ENCODE measurements around the gene NEK10. TPM values are rescaled to one million over a fixed set of nuclear protein-coding genes. Genes with fewer than 3 reads are reported as not detected.

The NEK10 gene
- total and polyA plus RNA-seq, 2 donors (not counting 1 experiment from before 2014, with no cell fraction given): 0.49 to 0.55 TPM

DNA sequence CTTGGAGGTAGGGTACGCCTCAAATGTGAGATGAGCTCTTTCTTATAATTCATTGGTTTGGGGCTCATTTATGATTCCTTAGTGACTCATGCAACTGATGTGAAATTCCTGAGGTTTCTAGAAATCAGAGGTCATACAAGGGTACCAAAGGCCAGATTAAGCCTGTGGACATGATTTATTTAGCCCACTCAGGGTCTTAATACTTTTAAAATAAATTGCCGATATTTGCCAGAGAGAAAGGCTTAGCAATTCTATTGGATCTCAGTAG is 289.0 kb downstream of the NEK10 start:
- DNase-seq (no peak), ATAC-seq (ENCODE audit: low read depth) (no peak)
- no peaks in the 10 kb centered on the region for H3K9me3 ChIP-seq (ENCODE audit: control extremely low read depth in 1 of 3, control insufficient read depth in 2 of 3, insufficient read depth in 1 of 3, low read length in 2 of 3)
- no peak overlapping the region for H3K4me3 ChIP-seq (ENCODE audit: control extremely low read depth in 1 of 5, extremely low read depth in 1 of 5, insufficient read depth in 1 of 5, low read depth in 2 of 5, low read length in 4 of 5)
- H3K36me3 ChIP-seq (replicated peaks in 1 of 2; ENCODE audit: control extremely low read depth in 1 of 2, control insufficient read depth in 1 of 2, extremely low read depth in 1 of 2, insufficient read depth in 2 of 2, low read length in 1 of 2): no peaks in the 10 kb centered on the region
- no peak overlapping the region for H3K27ac ChIP-seq (ENCODE audit: low read length in 2 of 2)
- ChIA-PET CTCF (no interaction called here), POLR2A (no interaction called here)
- H3K27me3 ChIP-seq (replicated peaks in 1 of 4; ENCODE audit: control extremely low read depth in 1 of 4, control insufficient read depth in 3 of 4, insufficient read depth in 4 of 4, low read length in 3 of 4): no peaks in the 10 kb centered on the region
- Mint-ChIP-seq H3K27me3 (peaks cover 2% of the 10 kb centered on the region), H3K4me1 (no peaks in the 10 kb centered on the region), H3K27ac (no peak overlapping the region), H3K4me3 (no peak overlapping the region), H3K9me3 (ENCODE audit: insufficient read depth) (no peaks in the 10 kb centered on the region)
- H2AFZ ChIP-seq (ENCODE audit: insufficient read depth, low read depth, low read length, poor library complexity, severe bottlenecking): no peak overlapping the region
- TF ChIP-seq, protein P1, sequence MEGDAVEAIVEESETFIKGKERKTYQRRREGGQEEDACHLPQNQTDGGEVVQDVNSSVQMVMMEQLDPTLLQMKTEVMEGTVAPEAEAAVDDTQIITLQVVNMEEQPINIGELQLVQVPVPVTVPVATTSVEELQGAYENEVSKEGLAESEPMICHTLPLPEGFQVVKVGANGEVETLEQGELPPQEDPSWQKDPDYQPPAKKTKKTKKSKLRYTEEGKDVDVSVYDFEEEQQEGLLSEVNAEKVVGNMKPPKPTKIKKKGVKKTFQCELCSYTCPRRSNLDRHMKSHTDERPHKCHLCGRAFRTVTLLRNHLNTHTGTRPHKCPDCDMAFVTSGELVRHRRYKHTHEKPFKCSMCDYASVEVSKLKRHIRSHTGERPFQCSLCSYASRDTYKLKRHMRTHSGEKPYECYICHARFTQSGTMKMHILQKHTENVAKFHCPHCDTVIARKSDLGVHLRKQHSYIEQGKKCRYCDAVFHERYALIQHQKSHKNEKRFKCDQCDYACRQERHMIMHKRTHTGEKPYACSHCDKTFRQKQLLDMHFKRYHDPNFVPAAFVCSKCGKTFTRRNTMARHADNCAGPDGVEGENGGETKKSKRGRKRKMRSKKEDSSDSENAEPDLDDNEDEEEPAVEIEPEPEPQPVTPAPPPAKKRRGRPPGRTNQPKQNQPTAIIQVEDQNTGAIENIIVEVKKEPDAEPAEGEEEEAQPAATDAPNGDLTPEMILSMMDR (IDR thresholded peaks at IDR 0.05): no peak
- TF ChIP-seq EZH2 (IDR thresholded peaks at IDR 0.05; ENCODE audit: borderline replicate concordance, insufficient read depth, low read depth, low read length, poor library complexity, severe bottlenecking): no peak
- H3K9ac ChIP-seq (ENCODE audit: low read length): no peak overlapping the region
- H3K4me2 ChIP-seq (replicated peaks; ENCODE audit: low read depth, low read length, poor library complexity, severe bottlenecking): no peak overlapping the region
- H4K20me1 ChIP-seq (ENCODE audit: control insufficient read depth, insufficient read depth, low read length, poor library complexity, severe bottlenecking): no peaks in the 10 kb centered on the region
- H3K79me2 ChIP-seq (ENCODE audit: control insufficient read depth, insufficient read depth, low read length): no peaks in the 10 kb centered on the region
- intact Hi-C loops (cut with micrococcal nuclease): no loop called here
- WGBS (ENCODE audit: insufficient coverage): 100% methylated on average over 1 of the region's 2 CpGs
- no peaks in the 10 kb centered on the region for H3K4me1 ChIP-seq (ENCODE audit: control insufficient read depth in 2 of 2, insufficient read depth in 2 of 2, low read length in 2 of 2)

DNA sequence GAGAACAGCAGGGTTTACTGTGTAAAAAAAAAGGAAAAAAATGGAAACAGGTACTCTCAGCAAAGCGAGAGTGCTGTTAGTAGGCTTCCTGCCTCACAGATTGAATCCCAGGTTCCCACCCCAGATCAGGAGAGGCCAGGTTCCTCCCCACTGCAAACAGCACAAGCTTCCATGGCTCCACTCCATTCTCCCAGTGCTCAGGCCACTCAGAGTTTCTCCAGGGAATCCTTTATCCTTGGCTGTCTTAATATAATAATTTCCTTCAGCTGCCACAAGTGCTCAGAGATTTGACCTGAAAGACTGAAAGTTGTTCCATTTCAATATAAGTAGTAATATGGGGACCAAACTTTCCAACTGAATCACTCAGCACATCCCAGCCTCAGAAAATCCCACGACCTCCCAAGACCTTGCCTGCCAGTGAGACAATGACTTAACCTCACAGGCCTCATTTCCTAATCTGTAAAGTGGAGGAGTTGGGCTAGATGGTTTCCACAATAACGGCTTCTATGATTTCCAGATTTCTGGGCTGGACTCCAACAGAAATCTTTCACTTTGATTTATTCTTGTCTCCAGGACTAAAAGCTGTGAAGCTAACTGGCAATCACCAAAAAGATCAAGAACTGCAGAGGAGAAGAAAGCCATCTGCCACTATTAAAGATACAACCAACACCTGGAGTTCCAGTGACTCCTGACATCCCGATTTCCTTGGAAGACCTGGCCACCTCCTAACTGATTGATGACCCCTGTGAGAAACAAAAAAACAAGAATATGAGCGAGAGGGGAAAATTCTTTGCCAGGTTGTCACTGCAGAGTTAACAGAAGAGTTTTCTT is 289.5 kb downstream of the NEK10 start:
- H4K20me1 ChIP-seq (ENCODE audit: control insufficient read depth, insufficient read depth, low read length, poor library complexity, severe bottlenecking): no peaks in the 10 kb centered on the region
- no peak overlapping the region for H3K4me2 ChIP-seq (replicated peaks; ENCODE audit: low read depth, low read length, poor library complexity, severe bottlenecking)

More for the DNA sequence above, 289.5 kb downstream of the NEK10 start:
- Mint-ChIP-seq H3K27ac (no peak overlapping the region), H3K27me3 (peaks cover 6% of the 10 kb centered on the region), H3K4me3 (no peak overlapping the region), H3K9me3 (ENCODE audit: insufficient read depth) (no peaks in the 10 kb centered on the region), H3K4me1 (no peaks in the 10 kb centered on the region)
- Histone ChIP-seq H3K36me3 (replicated peaks in 1 of 2; ENCODE audit: control extremely low read depth in 1 of 2, control insufficient read depth in 1 of 2, extremely low read depth in 1 of 2, insufficient read depth in 2 of 2, low read length in 1 of 2) (no peaks in the 10 kb centered on the region), H2AFZ (ENCODE audit: insufficient read depth, low read depth, low read length, poor library complexity, severe bottlenecking) (no peak overlapping the region), H3K27me3 (replicated peaks in 1 of 4; ENCODE audit: control extremely low read depth in 1 of 4, control insufficient read depth in 3 of 4, insufficient read depth in 4 of 4, low read length in 3 of 4) (no peaks in the 10 kb centered on the region), H3K79me2 (ENCODE audit: control insufficient read depth, insufficient read depth, low read length) (no peaks in the 10 kb centered on the region), H3K4me1 (ENCODE audit: control insufficient read depth in 2 of 2, insufficient read depth in 2 of 2, low read length in 2 of 2) (no peaks in the 10 kb centered on the region), H3K27ac (ENCODE audit: low read length in 2 of 2) (no peak overlapping the region), H3K9ac (ENCODE audit: low read length) (no peak overlapping the region), H3K4me3 (ENCODE audit: control extremely low read depth in 1 of 5, extremely low read depth in 1 of 5, insufficient read depth in 1 of 5, low read depth in 2 of 5, low read length in 4 of 5) (no peak overlapping the region), H3K9me3 (ENCODE audit: control extremely low read depth in 1 of 3, control insufficient read depth in 2 of 3, insufficient read depth in 1 of 3, low read length in 2 of 3) (no peaks in the 10 kb centered on the region)
- ChIA-PET POLR2A (no interaction called here), CTCF (no interaction called here)
- WGBS (ENCODE audit: insufficient coverage): 80% methylated on average over 2 of the region's 5 CpGs
- TF ChIP-seq EZH2 (IDR thresholded peaks at IDR 0.05; ENCODE audit: borderline replicate concordance, insufficient read depth, low read depth, low read length, poor library complexity, severe bottlenecking): no peak
- TF ChIP-seq, protein P1 (IDR thresholded peaks at IDR 0.05): no peak
- no peak for ATAC-seq (ENCODE audit: low read depth)
- DNase-seq: no peak
- intact Hi-C loops (cut with micrococcal nuclease): no loop called here

Data from B cell (primary cell).